Osteoblast (primary cell): ENCODE results near the gene PHF20. TPM values are rescaled to one million over a fixed set of nuclear protein-coding genes. Genes with fewer than 3 reads are reported as not detected.

ENCODE experiments used
- DNase-seq: peaks from one replicate; pipeline ENCODE4 v3.0.0; 2011; ENCODE audit warnings: low spot score, mixed read lengths; ENCODE audit not compliant: insufficient read length; ENCODE audit errors: missing footprints
- H2AFZ ChIP-seq: 2 replicates; pipeline ENCODE4 v1.6.0; 2011; ENCODE audit warnings: mild to moderate bottlenecking, low read length
- H3K27ac ChIP-seq: 2 replicates; pipeline ENCODE4 v1.5.1; 2011; ENCODE audit warnings: mild to moderate bottlenecking, low read depth, low read length, moderate library complexity
- H3K27me3 ChIP-seq: 2 replicates; pipeline ENCODE4 v1.6.0; 2012; ENCODE audit warnings: mild to moderate bottlenecking, control low read depth, inconsistent platforms, low read length, moderate library complexity; ENCODE audit not compliant: insufficient read depth
- H3K36me3 ChIP-seq: 2 replicates; pipeline ENCODE4 v1.5.1; 2011; ENCODE audit warnings: mild to moderate bottlenecking, low read length, control low read depth, moderate library complexity; ENCODE audit not compliant: insufficient read depth
- H3K4me1 ChIP-seq: 2 replicates; pipeline ENCODE4 v1.5.1; 2011; ENCODE audit warnings: mild to moderate bottlenecking, low read length, control low read depth, moderate library complexity; ENCODE audit not compliant: insufficient read depth
- H3K4me2 ChIP-seq: 2 replicates; pipeline ENCODE4 v1.6.0; 2011; ENCODE audit warnings: mild to moderate bottlenecking, low read length; ENCODE audit not compliant: insufficient read depth
- H3K4me3 ChIP-seq: fragments of 200-600 bp; sonication (generic); 3 replicates; pipeline ENCODE4 v1.5.1; 2012; ENCODE audit warnings: mild to moderate bottlenecking, low read length, inconsistent platforms; ENCODE audit not compliant: insufficient read depth
- H3K79me2 ChIP-seq: 2 replicates; pipeline ENCODE4 v1.6.0; 2012; ENCODE audit warnings: mild to moderate bottlenecking, low read length, control low read depth, inconsistent platforms; ENCODE audit not compliant: insufficient read depth
- H3K9me3 ChIP-seq: 2 replicates; pipeline ENCODE4 v1.5.1; 2011; ENCODE audit warnings: low read depth, low read length, control low read depth
- H4K20me1 ChIP-seq: 2 replicates; pipeline ENCODE4 v1.6.0; 2012; ENCODE audit warnings: mild to moderate bottlenecking, low read length, control low read depth; ENCODE audit not compliant: insufficient read depth
- total RNA-seq: library from RNA; depleted of rRNA; stranded (reverse); fragments of >200 nt; gene quantifications from 2 replicates; pipeline ENCODE4 v1.2.3, GENCODE V29; 2012
- TF ChIP-seq, protein P1 (sequence below): IDR thresholded peaks from 2 replicates; pipeline ENCODE4 v1.5.1; 2011; ENCODE audit warnings: mild to moderate bottlenecking, low read depth, low read length, moderate library complexity; ENCODE audit errors: extremely low read depth

Gene PHF20
- total RNA-seq, 1 donor: 39.1 TPM

- Histone ChIP-seq H4K20me1 (peaks cover 77% of the 10 kb centered on the region), H3K36me3 (peaks cover 95% of the 10 kb centered on the region), H3K79me2 (peaks cover 97% of the 10 kb centered on the region), H3K4me3 (no peak overlapping the region), H3K27ac (no peak overlapping the region), H2AFZ (no peak overlapping the region), H3K4me1 (peaks cover 35% of the 10 kb centered on the region), H3K4me2 (peak overlapping the region; percentile 11), H3K9me3 (no peaks in the 10 kb centered on the region), H3K27me3 (no peaks in the 10 kb centered on the region)
- DNase-seq: no peak
- TF ChIP-seq, protein P1, sequence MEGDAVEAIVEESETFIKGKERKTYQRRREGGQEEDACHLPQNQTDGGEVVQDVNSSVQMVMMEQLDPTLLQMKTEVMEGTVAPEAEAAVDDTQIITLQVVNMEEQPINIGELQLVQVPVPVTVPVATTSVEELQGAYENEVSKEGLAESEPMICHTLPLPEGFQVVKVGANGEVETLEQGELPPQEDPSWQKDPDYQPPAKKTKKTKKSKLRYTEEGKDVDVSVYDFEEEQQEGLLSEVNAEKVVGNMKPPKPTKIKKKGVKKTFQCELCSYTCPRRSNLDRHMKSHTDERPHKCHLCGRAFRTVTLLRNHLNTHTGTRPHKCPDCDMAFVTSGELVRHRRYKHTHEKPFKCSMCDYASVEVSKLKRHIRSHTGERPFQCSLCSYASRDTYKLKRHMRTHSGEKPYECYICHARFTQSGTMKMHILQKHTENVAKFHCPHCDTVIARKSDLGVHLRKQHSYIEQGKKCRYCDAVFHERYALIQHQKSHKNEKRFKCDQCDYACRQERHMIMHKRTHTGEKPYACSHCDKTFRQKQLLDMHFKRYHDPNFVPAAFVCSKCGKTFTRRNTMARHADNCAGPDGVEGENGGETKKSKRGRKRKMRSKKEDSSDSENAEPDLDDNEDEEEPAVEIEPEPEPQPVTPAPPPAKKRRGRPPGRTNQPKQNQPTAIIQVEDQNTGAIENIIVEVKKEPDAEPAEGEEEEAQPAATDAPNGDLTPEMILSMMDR: no peak
These were observed 41.0 kb upstream of the PHF20 start for GRCh38 chr20:35730583-35731468.

- Histone ChIP-seq H3K4me3 (no peak overlapping the region), H3K4me1 (peaks cover 41% of the 10 kb centered on the region), H3K27ac (peak overlapping the region; percentile 0), H3K79me2 (peaks cover 97% of the 10 kb centered on the region), H3K27me3 (no peaks in the 10 kb centered on the region), H3K36me3 (peaks cover 97% of the 10 kb centered on the region), H3K4me2 (peak overlapping the region; percentile 11), H3K9me3 (no peaks in the 10 kb centered on the region), H2AFZ (no peak overlapping the region), H4K20me1 (peaks cover 81% of the 10 kb centered on the region)
- TF ChIP-seq, protein P1: no peak
- no peak for DNase-seq
These were observed 40.4 kb upstream of the PHF20 start for GRCh38 chr20:35731469-35731788.

DNA sequence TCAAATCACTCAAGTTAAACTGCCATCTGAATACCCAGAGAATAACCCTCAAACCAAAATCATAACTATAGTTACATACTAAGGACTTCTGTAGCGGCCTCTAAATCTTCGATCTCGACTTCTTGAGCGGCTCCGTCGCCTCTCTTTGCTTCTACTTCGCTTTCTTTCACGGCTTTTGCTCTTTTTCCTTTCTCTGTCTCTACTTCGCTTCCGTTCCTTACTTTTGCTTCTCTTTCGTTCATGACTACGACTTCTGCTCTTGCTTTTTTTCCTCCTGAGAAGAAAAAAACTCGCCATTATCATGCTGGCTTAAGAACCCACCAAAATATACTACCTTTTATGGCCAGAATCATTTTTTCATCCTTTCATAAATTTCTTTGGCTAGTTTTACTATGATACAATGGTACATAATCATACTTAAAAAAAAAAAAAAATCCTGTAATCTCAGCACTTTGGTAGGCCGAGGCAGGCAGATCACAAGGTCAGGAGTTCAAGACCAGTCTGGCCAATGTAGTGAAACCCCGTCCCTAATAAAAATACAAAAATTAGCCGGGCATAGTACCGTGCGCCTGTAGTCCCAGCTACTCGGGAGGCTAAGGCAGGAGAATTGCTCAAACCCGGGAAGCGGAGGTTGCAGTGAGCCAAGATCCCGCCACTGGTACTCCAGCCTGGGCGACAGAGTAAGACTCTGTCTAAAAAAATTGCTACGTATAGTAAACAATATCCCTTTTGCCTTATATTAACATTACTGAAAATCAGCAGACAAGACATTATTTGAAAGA lies 39.8 kb upstream of the PHF20 start:
- no peak overlapping the region for H3K4me3 ChIP-seq
- H3K4me1 ChIP-seq: peaks cover 42% of the 10 kb centered on the region
- H2AFZ ChIP-seq: no peak overlapping the region
- H4K20me1 ChIP-seq: peaks cover 78% of the 10 kb centered on the region
- peak overlapping the region; percentile 0 for H3K27ac ChIP-seq
- H3K9me3 ChIP-seq: no peaks in the 10 kb centered on the region
- no peak for DNase-seq
- H3K79me2 ChIP-seq: peaks cover 97% of the 10 kb centered on the region
- TF ChIP-seq, protein P1: no peak
- no peaks in the 10 kb centered on the region for H3K27me3 ChIP-seq
- H3K36me3 ChIP-seq: peaks cover 96% of the 10 kb centered on the region
- peak overlapping the region; percentile 7 for H3K4me2 ChIP-seq

DNA sequence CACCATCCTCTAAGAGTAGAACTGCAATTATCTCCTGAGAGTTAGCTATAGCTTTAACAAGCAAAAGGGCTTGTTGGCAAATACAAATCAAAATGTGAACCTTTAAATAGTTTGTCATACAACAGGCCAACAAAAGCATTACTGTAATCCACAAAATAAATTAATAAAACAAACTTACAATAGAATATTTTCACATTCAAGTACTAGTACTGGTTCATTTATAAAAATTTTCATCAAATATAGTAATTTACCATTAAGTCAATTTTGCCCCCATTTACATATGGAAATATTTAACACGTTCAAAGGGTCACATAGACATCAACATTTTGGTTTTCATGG lies 39.2 kb upstream of the PHF20 start:
- Histone ChIP-seq H3K27ac (peak overlapping the region; percentile 0), H3K9me3 (no peaks in the 10 kb centered on the region), H3K4me2 (peak overlapping the region; percentile 7), H3K4me3 (no peak overlapping the region), H2AFZ (no peak overlapping the region), H3K27me3 (no peaks in the 10 kb centered on the region), H3K79me2 (peaks cover 99% of the 10 kb centered on the region), H3K36me3 (peaks cover 96% of the 10 kb centered on the region), H4K20me1 (peaks cover 78% of the 10 kb centered on the region), H3K4me1 (peaks cover 42% of the 10 kb centered on the region)
- TF ChIP-seq, protein P1: no peak
- DNase-seq: no peak
